ENCODE results near the gene LMOD2.
A peak's percentile ranks its signal among the peaks of the same experiment; 100 is the strongest.

Gene LMOD2

DNA sequence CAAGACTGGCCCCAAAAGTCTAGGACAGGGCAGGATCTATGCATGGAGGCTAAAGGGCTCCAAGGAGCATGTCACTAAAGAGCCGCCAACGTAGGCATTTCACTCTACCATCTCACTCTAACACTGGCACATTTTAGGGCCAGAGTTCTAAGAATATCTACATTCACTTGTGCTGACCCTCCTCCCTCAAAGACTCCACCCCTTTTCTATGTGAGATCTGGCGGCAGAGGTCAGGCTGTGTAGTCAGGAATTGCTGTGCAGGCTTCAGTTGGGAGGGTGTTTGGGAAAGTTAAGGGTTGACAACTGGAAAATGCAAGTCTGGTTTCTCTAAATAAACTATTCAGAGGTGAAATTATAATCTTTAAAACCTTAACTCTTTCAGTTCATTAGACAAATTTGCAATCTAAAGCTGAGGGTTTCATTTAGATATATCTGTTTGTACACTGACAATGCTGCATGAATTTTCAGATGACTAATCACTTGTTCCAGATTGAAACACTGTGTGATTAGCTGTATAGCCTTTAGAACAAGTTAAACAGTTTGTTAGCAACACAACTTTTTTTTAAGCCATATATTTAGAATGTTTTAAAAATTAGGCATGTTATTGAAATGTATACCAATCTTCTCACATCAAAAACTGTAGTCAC, 18.2 kb downstream of the LMOD2 start:
- FAIRE-seq, result no peak

DNA sequence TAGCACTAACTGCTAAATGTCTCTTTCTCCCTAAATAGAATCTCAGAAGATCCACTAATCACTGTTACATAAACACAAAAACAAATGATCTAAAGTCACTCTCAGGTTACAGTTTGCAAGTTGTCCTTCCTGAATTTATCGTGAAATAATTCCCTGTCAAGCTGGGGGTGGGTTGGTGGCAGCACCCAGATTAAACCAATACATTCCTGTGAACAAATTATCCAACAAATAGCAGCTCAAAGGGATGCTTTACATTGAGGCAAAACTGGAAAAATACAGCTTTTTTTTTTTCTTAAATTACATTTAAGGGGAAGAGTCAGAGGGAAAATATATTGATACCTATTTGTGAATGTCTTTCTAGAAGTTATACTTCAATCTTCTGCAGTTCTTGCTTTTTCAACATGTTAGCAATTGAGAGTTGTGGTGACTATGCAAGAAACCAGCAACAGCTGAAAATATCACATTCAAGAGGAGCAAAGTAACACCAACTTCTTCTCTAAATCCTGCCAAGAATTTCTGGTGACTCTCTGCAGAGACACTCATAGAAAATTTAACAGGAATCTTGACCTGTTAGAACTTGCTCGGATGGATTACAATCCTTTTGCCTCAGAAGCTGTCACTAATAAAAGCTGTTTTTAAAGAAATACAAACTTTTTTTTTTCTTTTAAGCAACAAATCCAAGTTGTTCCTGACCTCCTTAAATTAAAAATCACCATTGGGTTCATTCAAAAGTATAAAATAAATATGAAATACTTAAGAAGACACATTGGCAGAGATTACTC, 18.9 kb downstream of the LMOD2 start:
- no peak for FAIRE-seq

DNA sequence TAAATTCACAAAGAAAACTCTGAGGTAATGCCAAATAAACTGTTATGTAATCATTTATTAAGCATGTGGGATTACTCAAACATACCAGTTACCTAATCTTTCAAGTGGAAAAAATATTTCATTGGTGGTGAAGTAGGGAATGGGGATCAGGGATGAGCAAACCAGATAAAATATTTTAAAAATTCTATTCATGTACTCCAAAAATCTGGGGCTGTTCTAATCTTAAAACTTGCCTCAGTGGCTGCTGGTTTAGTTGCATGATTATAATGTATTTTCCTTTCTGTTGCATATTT, 19.5 kb downstream of the LMOD2 start:
- no peak for FAIRE-seq

DNA sequence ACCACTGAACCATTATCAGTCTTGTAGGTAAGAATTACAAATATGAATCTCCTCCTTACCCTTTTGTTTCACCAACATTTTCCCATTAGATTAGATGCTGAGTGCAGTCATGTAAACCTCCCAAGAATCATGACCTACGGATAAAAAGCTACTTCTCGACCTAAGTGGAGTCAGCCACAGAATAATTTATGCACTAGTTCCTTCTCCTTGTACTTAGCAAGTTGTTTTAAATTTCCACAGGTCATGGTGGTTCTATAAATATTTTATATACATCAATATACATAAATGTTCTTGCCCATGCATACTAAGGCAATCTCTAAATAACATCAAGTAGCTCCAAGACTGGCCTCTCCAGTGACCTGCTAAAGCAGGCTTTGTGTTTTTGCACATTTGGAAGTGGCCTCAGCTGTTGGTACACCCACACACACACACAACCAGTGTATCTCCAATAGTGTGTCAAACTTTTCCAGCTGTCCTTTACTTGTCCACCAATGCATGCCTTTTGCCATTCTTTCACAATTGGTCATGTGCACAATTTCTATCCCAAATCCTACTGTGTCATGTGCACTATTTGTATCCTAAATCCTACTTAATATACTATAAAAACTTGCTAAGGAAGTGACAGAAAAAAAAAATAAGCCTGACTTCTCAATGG, 21.5 kb downstream of the LMOD2 start:
- no peak for FAIRE-seq

DNA sequence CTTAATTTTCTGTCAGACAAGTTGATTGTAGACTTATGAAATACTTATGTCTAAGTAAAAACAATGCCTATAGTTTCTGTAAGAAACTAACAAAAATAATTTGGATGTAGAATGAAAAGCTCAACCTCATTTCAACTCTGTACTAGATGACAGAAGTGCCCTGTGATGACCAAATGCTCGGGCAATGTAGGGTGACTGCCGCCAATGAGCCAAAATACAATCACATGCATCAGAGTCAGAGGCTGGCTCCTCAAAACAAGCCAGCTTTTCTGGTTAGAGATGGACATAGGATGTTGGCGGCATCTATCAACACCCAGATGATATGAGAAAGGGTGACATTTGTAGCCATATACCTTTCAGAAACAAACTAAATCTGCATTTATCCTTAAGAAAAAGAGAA, 23.9 kb downstream of the LMOD2 start:
- FAIRE-seq, result no peak

DNA sequence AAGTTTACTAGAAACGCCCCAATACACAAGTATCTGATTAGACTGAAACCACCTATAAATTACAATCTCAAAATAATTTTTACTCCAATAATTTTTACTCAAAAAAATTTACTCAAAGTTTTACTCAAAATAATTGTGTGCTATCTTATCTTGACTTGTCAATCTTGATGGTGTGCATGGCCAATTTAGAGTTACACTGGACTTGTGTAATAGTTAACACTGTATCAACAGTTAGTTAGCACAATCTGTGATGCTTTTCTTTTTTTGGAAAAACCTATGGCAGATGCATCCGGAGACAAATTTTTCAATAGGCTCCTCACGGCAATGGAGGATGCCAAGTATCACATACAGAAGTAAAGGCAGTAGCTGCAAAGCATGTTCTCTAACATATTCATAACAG, 24.9 kb downstream of the LMOD2 start:
- no peak for FAIRE-seq

DNA sequence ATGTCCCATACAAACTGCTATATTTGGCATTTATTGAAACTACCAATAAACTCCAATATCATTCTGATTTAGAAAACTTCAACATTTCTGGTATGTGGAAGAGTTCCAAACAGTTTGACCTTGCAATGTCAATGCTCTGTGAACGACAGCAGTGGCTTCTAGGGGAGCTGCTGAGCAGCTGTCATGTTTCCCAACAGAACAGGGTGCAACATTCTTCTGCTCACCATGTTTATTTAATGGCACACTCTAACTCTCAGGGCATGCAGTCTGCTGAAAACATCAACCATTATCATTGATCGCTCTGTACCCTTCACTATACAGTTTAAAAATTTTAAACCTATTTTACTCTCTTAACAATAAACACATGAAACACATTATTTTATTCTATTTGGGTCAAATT, 25.9 kb downstream of the LMOD2 start:
- no peak for FAIRE-seq

DNA sequence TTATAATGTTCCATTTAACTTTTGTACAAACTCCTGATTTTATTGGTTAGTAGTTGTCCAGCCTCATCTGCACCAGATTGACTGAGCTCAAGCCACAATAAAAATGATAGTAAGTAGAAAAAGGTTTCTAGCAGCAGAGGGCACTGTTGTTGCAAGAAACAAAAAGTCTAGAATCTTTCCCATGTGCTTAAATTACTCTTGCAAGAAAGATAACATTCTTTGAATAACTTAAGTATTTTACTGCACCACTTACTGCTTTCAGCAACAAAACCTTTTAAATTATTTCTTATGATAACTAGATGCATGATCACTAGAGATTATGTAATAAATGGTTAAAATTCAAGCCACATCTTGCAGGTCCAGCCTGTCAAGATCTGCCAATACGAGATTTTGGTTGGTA, 27.0 kb downstream of the LMOD2 start:
- peak; percentile 93 for FAIRE-seq

DNA sequence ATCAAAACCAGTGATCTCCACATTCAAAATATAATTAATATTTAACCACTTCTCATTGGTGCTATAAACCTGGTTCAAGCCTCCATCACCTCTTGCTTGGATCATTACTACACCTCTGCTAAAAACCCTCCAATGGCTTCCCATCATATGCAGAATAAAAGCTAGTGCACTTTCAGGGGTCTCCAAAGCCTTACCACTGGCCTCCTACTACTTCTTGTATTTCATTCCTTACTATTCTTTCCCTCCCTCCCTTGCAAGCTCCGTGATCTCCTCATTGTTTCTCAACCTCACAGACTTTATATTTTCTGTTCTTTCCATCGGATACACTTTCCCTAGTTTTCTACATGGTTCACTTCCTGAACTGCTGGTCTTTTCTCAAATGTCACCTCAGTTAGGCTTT, 31.5 kb downstream of the LMOD2 start:
- no peak for FAIRE-seq

DNA sequence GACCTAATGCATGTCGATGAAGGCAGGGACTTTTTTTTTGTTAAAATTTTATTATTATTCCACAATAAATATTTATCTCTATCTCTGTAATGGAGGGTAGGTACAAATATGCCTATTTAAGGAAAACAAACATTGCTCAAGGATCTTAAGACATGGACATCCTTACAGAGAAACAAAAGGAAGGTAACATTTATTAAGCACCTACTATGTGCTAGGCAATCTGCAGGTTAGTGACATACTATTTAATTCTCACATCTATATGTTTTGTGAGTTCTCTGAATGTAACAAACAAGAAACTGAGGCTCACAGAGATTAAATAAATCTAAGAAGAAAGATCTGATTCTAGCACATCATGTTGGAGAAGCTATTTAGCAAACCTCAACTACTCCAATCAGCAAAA, 32.1 kb downstream of the LMOD2 start:
- FAIRE-seq, result no peak

DNA sequence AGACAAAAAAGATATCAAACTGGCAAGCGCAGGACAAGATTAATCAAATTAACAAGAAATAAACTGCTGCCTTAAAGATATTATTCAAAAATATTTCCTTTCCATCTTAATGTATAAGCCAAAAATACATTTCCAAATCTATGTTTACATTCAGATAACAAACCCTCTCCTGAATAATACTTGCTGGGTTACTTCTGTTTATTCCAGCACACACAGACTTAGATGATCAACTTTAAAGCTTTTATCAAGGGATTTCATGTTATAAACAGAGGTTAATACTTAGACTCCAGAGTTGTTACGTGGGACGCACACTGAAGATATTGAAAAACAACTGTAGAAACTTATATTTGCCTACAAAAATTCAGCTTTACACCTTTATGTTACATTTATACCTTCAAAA, 33.6 kb downstream of the LMOD2 start:
- no peak for FAIRE-seq

DNA sequence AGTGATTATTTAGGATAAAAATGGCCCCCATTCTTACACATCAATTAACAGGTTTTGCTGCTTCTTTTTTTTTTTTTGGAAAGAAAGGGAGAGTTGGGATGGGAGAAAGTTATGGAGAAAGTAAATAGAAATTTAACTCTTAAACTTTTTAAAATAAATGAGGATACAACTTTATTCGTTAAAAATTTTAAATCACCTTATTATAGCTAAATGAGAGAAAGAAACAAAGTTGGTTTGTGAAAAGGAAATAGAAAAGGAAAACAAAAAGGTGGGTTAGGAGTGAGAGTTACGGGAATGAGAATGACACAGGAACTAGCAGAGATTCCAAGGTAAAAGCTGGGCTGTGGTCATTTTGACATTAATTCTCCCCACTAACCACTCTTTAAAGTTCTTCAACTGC, 34.9 kb downstream of the LMOD2 start:
- FAIRE-seq, result no peak

DNA sequence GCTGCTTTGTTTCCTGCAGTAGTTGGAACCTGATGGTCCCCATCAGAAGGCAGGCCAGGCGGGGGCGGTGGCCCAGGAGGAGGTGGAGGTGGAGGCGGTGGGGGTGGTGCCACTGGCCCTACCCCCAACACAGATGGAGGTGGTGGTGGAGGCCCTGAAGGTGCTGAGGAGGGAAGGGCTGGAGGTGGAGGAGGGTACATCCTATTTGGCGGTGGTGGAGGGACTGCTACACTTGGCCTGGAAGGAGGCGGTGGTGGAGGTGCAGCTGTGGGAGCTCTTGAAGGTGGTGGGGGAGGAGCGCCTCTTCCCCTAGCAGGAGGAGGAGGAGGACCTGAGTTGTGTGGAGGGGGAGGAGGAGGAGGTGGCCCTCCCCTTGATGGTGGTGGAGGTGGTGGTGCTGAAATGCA, 36.8 kb downstream of the LMOD2 start:
- no peak for FAIRE-seq

DNA sequence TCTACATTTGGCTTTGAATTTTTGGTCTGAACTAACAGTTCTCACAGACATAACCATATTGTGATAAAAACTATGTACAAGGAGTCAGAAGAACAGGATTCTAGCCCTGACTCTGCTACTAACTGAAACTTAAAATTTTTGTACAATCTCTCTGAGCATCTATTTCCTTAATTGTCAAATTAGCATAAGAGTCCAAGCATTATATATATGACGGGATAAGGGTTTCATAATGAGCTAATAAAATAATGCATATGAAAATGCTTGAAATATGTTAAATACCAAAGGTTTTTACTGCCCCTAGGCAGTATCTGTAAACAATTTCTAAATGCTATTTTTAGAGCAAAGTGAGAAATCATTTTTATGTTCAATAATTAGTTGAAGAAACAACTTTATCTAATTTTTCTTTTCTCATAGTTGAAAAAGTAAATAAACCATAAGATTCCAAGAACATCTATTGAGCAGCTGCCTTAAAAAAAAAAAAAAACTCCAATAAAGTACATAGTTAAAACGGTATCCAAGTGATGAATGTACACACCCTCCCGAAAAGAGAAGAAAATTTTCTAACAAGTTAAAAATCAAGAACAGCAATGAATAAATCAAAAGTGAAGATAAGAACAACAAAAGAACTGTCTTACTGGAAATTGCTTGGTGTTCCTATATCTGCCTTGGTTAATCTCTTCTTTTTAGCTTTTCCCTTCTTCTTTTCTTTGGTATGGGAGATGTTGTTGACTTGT, 40.4 kb downstream of the LMOD2 start:
- no peak for FAIRE-seq

DNA sequence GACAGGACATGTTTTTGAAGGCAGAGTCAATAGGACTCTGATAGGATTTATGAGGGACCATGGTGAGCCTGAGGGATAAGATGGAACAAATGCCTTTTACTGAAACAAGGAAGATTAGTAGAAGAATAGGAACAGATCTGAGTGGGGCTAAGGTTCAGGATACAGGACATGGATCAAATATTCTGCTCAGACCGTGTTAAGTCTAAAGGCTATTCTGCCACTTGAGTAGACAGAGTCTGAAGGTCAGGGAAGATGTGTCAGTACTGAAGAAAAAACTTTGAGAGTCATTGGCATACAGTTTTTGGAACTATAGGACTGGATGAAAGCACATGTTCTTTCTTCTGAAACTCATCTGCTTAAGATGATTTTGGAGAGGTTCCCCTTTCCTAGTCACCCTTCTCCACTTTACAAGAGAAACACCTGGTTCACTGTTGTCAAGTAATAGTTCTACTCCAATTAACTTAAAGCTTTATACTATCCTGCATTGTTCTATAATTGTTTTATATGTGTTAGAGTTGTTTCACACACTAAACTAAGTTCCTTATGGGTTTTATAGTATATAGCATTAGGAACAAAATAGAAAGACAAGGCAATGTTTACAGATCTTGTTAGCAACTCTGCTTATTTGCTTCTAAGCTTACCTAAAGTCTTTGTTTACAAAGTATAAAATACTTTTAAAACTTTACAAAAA, 49.7 kb downstream of the LMOD2 start:
- FAIRE-seq, result no peak

DNA sequence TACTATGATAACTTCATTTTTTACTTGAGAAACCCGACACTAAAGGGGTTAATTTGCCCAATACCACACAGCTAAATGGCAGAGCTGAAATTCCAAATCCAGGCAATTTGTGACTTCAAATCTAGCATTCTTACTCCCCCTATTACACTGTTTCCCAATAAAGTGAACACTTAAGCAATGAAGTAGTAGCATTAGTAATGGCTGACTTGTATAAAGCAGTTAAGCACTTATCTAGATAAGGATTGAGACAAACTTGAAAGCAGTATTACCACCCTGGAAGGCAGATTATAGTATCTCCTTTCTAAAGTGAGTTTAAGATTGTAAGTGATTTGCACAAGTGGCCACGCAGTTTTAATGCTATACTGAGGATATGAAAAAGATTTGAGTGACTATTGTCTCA, 53.9 kb downstream of the LMOD2 start:
- FAIRE-seq, result no peak

DNA sequence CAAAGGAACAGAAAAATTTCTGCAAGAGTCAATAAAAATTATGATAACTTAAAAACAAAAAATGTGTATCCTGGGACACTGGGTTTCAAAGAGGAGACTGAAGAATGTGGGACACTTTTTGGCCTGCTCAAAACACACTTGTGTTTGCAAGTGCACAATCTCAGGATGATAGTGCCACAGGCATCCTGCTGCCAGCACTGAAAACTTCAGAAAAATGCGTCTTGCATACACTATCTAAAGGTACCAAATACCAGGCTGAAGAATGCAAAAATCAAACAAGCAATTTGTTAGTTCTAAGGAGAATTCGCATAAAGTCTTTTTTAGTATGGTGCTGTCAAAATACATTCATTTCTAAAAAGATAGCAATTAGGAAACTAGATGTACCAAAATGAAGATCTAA, 55.0 kb downstream of the LMOD2 start:
- FAIRE-seq, result no peak

DNA sequence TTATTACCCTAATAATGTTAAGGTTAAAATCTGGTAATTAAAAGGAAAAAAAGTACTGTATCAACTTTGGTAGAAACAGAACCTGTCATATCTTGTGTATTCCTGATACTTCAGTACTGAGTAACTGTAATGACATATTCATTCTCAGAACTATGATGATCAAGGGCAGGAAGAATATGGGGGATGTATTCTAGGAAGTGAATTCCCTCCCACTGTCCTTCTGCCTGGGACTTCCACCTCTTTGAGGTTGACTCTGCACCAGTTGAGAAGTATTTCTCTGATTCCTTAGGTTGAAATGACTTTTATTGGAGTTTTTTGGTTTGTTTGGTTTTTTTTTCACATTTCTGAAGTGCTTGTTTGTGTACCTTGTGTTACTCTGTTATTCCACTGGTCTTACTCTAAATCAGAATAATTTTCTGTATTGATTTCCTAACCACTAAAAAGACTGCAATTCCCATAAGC, 56.2 kb downstream of the LMOD2 start:
- no peak for FAIRE-seq

DNA sequence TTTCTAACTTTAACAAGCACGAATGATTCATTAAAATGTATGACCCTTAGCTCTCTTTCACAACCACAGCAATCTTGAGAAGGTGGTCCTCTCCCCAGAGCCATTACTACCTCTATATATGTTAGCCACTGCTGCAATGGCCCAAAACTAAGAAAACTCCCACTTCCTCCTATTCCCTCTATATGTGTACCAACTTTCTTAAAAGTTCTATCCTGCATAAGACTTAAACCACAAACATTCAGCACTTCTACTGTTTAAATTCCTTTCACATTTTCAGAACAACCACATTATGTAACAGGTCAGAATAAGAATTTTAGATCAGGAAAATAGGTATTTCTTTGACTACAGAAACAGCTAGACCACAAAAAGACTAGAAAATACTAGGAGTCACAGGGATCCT, 57.0 kb downstream of the LMOD2 start:
- no peak for FAIRE-seq

Measured in TTC549 (cell line).